Ramos (cell line): ENCODE measurements around the gene AFAP1.

Source experiments
- in situ Hi-C: fragments of 300-500 bp; cut with MboI; formaldehyde crosslinking; loops from one replicate; pipeline ENCODE4 v1.14.3; 2022; ENCODE audit warnings: low sequenced_read_pairs; ENCODE audit not compliant: unreplicated experiment

The AFAP1 gene

DNA sequence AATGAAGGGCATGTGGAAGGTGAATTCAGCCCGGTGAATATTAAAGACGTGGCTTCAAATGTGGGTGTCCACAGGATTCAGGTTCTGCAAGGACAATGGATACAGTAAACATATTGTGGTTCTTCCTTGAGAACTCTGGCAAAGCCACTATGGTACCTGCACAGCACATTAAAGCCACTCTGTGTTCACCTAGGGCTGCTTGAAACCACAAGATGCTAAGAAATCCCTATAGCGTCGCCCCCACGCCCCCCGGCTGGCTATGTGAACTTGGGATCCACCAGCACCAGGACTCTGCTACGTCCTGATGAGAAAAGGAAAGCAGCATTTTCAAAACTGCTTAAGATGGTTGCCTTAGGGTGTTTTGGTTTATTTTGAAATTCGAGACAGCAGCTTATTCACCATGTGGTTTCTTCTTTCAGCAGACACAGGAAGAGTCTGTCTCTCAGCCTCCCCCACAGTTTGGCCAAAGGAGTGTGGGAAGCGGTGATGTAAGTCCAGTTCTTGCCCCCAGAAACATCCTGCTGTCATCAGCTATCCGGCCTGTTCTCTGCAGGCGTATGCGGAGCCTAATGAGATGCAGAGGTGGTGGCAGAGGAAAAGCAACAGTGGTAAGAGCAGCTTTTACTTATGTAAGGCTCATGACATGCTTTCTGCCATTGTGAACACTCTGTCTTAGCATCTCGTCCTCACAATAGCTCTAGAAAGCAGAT lies 111.5 kb downstream of the AFAP1 start:
- in situ Hi-C loops, result no loop called here

DNA sequence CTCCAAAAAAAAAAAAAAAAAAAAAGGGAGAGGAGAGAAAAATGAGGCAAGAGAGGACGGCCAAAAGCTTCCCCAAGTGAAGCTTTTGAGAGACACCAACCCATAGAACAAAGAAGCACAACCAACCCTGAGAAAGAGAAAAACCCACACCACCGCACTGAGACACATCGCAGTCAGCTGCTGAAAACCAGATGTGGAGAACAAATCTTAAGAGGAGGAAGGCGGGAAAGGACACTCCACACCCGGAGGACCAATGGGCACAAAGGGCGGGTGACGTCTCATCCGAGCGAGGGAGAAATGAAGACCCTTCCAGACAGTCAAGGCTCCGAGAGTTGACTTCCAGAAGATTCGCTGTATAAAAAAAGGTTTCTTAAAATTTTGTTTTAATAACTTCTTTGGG lies 112.1 kb downstream of the AFAP1 start:
- in situ Hi-C loops, result no loop called here

- in situ Hi-C loops, result no loop called here
Measured at GRCh38 chr4:7826909-7827306, 112.8 kb downstream of the AFAP1 start.

DNA sequence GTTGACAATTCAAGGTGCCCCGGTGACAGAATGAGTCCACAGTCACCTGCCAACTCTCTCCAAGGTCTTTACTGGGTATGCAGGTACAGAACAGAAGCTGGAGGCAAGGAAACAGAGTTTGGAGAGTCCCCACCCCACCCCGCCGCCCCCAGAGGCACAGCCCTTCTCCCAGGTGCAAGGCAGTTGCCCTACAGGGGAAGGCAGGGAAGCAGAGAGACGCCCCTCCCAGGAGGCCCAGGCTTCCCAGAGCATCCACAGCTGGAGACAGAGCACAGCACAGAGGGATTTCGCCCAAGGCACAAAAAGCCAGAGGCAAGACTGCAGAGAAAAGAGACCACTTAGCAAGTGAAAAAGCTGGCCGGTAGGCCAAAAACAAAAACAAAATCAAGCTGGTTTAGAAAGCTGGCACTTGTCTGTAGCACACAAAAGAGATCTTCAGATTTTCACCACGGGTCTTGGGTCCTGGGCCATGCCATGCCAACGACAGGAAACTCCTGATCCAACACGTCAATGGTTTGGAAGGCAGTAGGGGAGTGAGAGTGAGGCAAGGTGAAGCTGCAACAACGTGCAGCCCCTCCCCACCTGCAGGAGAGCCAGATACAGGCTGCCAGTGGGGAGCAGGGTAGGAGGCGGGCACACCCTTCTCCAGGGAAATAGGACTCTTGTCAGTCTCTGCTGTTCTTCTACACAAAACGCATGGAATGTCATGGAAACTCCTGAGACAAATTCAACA lies 113.3 kb downstream of the AFAP1 start:
- in situ Hi-C loops, result no loop called here

GRCh38 chr4:7824218-7824617 lies 115.4 kb downstream of the AFAP1 start:
- in situ Hi-C loops, result no loop called here

- in situ Hi-C loops, result no loop called here
Measured at GRCh38 chr4:7823416-7823824, 116.2 kb downstream of the AFAP1 start.

DNA sequence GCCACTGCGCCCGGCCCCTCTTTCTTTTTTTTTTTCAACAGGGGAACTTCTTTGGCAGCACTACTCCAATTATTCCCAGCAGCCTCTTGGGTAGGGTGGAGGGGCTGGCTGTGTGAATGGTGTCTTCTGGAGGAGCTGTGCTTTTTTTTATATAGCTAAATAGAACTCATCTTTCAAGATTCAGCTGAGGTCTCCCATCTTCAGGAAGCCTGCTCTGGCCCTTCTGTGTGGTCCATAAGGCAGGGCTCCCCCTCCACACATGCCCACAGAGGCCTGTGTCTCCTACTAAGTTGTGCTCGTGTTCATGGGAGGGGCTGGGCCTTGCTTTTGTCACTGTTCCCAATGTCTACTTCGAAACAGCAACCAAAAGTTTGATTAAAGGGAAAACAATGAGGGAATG lies 116.8 kb downstream of the AFAP1 start:
- in situ Hi-C loops, result no loop called here

- in situ Hi-C loops, result no loop called here
Measured at GRCh38 chr4:7822137-7822505, 117.5 kb downstream of the AFAP1 start.

GRCh38 chr4:7821245-7822136 lies 118.2 kb downstream of the AFAP1 start:
- in situ Hi-C loops, result no loop called here

- in situ Hi-C loops, result no loop called here
Measured at GRCh38 chr4:7820031-7820818, 119.4 kb downstream of the AFAP1 start.

- in situ Hi-C loops, result no loop called here
Measured at GRCh38 chr4:7819446-7819845, 120.2 kb downstream of the AFAP1 start.

- in situ Hi-C loops, result no loop called here
Measured at GRCh38 chr4:7818399-7818911, 121.2 kb downstream of the AFAP1 start.

GRCh38 chr4:7817877-7818398 lies 121.7 kb downstream of the AFAP1 start:
- in situ Hi-C loops, result no loop called here

DNA sequence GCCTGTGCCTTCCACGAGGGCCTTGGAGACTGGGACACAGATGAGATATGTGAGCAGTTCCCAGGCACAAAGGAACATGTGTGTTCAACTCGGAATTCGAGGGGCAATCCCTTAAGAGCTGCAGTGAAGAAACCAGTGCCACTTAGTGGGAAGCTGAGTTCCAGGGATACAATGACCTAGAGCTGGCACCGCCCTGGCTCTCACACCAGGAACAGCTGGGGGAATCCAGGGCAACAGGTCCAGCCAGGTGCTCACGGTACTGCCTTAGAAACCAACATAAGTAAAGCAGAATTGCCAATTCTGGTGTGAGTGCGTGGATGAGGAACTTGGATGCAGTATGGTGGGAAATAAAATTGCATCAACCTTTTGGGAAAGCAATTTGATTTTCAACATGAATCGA lies 122.9 kb downstream of the AFAP1 start:
- in situ Hi-C loops, result no loop called here

DNA sequence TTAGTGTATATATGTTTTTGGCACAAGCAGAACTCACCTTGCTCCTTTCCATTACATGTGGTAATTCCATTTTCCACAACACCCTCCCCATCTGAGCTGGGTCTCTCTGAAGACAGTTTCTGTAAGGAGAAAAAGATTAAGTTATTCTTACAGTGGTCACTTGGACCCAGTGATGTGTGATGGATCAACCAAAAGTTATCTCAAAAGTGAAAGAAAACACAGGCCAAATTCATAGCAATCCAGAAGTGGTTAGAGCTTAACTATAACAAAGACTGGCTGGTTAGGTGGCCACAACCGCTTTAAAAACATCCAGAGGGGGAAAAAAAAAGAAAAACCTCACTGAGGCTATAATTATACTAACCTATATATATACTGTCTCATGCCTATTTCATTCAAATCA lies 123.7 kb downstream of the AFAP1 start:
- in situ Hi-C loops, result no loop called here

DNA sequence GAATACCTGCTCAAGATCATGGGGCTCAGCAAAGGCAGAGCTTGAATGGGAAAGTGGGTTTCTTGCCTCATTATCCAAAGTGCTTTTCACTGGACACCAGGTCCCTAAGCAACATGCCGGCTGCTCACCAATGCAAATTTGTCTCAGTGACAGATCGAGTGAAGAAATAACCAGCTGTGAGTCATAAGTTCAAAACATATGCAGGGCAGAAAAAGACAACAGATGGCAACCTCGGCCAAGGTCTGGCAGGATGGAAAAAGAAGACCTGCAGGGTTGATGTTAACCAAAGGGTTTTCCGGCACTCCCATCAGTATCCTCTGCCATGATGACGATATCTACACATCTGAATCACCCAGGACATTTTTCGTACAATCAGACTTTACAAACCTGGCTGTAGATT lies 124.1 kb downstream of the AFAP1 start:
- in situ Hi-C loops, result no loop called here

- in situ Hi-C loops, result no loop called here
Measured at GRCh38 chr4:7814451-7814850, 125.2 kb downstream of the AFAP1 start.

DNA sequence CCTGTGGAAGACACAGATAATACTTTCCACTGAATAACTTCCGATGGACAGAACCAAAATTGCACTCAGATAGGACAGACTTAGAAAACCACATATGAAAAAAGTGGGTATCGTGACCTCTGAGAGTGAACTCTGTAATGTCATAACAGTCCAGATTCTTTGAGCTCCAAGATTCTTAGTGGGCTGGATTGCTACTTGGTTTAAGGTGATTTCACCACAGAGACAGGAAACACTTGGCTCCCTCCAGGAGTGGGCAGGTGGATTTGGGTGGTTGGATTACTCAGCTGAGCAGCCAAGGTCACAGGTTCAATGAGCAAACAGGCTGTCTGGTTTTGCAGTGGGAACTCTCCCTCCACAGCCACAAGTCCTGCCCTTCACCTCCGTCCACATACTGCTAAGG lies 126.0 kb downstream of the AFAP1 start:
- in situ Hi-C loops, result no loop called here

DNA sequence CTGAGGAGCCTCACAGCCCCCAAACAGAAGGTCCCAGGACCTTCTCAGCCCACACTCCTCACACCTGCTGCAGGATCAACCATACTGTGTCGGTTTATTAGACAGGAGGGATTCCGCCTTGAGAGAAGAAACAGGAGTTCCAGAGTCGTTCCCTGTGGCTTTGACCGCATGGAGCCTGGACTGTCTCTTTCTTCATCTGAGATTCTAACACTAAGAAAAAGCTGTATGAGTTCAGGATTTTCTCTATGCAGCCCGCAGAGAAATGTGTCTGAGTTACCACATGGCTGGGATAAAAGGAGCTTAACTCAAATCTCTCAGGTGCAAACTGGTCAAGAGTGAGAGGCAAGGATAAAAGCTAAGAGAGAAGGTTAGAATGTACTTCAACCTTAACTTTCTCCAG lies 126.7 kb downstream of the AFAP1 start:
- in situ Hi-C loops, result no loop called here
